Stomach smooth muscle (tissue), 2 donors: ENCODE measurements around the gene TNFRSF11A.

Experiments
- H3K27ac ChIP-seq: one replicate; pipeline ENCODE4 v1.7.0; 2013; ENCODE audit warnings: mild to moderate bottlenecking, low read length, inconsistent platforms
- H3K27me3 ChIP-seq, 2 donors: one replicate each; pipeline ENCODE4 v1.7.0; 2013; ENCODE audit warnings: low read length in 2 of 2; ENCODE audit not compliant: insufficient read depth in 2 of 2, control insufficient read depth in 1 of 2
- H3K36me3 ChIP-seq, 2 donors: one replicate each; pipeline ENCODE4 v1.7.0; 2013; ENCODE audit warnings: low read length in 2 of 2; ENCODE audit not compliant: control insufficient read depth in 2 of 2, insufficient read depth in 2 of 2
- H3K4me1 ChIP-seq: one replicate; pipeline ENCODE4 v1.7.0; 2013; ENCODE audit warnings: low read length; ENCODE audit not compliant: control insufficient read depth, insufficient read depth
- H3K4me3 ChIP-seq, 2 donors: one replicate each; pipeline ENCODE4 v1.7.0; 2013; ENCODE audit warnings: low read length in 2 of 2
- H3K9ac ChIP-seq, 2 donors: one replicate each; pipeline ENCODE4 v1.7.0; 2013; ENCODE audit warnings: low read length in 2 of 2, mild to moderate bottlenecking in 1 of 2
- H3K9me3 ChIP-seq, 2 donors: one replicate each; pipeline ENCODE4 v1.7.0; 2013; ENCODE audit warnings: low read length in 2 of 2; ENCODE audit not compliant: control insufficient read depth in 2 of 2
- donor health status: healthy.
- donor health status: Pancreatic carcinoma.

The TNFRSF11A gene

DNA sequence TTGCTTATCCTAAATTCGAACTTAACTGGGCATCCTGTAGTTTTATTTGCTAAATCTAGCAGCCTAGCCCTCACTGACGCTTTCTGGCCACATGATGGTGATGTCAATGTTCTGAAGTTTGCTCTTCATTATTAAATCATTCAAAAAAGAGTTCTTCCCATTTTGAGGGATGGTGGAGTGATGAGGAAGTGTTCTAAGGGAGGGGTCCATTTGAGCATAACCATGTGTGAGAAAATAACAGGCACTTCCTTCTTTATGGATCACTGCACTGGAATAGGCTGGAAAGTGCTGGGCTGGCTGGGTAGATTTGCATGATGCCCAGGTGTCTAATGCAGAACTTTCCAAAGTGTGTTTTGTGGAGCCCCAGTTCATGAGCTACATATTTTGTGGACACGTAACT, 74.2 kb downstream of the TNFRSF11A start:
- Histone ChIP-seq H3K27me3 (no peaks in the 10 kb centered on the region), H3K4me1 (no peaks in the 10 kb centered on the region), H3K9me3 (no peaks in the 10 kb centered on the region), H3K36me3 (no peaks in the 10 kb centered on the region), H3K9ac (no peak overlapping the region), H3K27ac (no peak overlapping the region), H3K4me3 (no peak overlapping the region)

DNA sequence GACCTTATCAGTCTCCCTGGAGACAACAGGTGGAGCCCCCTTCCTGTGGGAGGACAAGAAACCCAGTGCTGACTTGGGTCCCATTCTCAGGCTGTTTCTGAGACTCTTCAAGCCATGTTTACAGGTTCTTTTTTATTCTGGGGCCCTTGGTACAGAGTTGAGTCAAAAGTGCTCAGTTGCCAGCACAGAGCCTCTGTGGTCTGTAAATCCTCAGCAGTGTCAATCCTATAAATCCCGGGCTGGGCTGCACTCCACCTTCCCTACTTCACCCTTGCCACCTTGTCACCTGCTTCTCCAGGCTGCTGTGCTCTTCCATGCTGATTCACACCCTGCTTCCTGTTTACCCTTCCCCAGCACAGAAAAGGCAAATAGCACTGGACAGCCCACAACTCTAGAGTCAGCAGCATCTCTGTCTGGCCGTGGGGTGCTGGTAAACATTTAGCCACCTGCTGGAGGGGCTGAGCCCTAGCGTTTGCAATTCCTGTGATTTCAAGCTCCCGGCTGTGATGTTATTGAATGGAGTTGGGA, 74.7 kb downstream of the TNFRSF11A start:
- Histone ChIP-seq H3K36me3 (no peaks in the 10 kb centered on the region), H3K4me3 (no peak overlapping the region), H3K27me3 (no peaks in the 10 kb centered on the region), H3K4me1 (no peaks in the 10 kb centered on the region), H3K27ac (no peak overlapping the region), H3K9ac (no peak overlapping the region), H3K9me3 (no peaks in the 10 kb centered on the region)

DNA sequence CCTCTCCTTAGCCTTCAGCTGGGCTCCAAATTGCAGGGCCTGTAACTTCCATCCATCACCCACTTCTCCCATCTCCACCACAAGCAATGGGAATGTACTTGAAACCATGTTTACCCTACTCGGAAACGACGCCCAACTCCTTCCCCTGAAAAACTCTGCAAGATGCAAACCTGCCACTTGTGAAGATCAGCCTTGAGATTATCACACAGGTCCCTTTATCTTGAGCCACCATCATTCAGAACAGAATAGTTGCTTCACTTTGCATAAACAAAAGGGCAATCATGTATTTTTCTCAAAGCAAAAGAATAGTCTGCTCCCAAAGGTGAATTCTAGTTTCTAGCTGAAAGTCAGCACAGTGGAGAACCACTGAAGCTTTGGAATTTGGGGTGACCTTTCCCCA, 75.8 kb downstream of the TNFRSF11A start:
- H3K9ac ChIP-seq, result no peak overlapping the region
- no peaks in the 10 kb centered on the region for H3K9me3 ChIP-seq
- no peak overlapping the region for H3K4me3 ChIP-seq
- H3K27ac ChIP-seq, result no peak overlapping the region
- H3K27me3 ChIP-seq, result no peaks in the 10 kb centered on the region
- no peaks in the 10 kb centered on the region for H3K4me1 ChIP-seq
- H3K36me3 ChIP-seq, result no peaks in the 10 kb centered on the region

DNA sequence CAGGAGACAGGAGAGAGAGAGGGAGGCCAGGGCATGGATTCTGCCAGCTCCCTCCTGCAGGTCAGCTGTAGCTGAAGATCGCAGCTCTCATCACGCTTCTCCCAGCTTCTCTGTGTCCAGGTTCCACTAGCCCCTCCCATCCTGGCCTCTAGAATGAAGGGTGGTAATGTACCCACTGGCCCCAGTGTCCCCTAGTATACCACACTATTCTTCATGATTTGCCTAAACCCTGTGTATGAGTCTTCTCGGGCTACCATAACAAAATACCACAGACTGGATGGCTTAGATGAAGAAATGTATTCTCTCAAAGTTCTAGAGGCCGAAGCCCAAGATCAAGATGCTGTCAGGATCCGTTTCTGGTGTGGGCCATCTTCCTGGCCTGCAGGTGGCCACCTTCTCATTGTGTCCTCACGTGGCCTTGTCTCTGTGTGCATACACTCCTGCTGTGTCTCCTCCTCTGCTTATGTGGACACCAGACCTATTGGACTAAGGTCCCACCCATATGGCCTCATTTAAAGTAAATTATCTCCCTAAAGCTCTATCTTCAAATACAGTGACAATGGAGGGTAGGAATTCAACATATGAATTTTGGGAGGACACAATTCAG, 77.3 kb downstream of the TNFRSF11A start:
- no peaks in the 10 kb centered on the region for H3K9me3 ChIP-seq

DNA sequence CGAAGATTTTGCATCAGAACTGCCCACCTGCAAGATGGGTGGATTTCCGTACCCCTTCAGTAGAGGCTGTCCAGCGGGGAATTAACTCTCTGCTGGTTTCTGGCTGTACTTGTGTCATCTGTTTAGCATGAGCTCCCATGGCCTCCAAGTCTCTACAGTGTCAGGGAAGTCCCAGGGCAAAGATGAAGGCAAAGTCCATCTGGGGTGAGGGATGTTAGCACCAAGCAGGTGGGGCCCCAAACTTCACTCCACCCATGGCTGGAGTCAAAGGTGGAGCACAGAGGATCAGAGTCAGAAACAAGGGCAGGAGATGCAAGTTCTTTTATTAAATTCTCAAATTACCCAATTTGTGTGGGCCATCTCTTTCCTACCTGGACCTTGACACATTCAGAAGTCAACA, 78.0 kb downstream of the TNFRSF11A start:
- H3K27me3 ChIP-seq, result no peaks in the 10 kb centered on the region
- H3K9me3 ChIP-seq, result no peaks in the 10 kb centered on the region
- H3K27ac ChIP-seq, result no peak overlapping the region
- H3K36me3 ChIP-seq, result no peaks in the 10 kb centered on the region
- no peak overlapping the region for H3K4me3 ChIP-seq
- H3K9ac ChIP-seq, result no peak overlapping the region
- no peaks in the 10 kb centered on the region for H3K4me1 ChIP-seq

More for the DNA sequence above, 77.3 kb downstream of the TNFRSF11A start:
- Histone ChIP-seq H3K4me1 (no peaks in the 10 kb centered on the region), H3K4me3 (no peak overlapping the region), H3K27ac (no peak overlapping the region), H3K27me3 (no peaks in the 10 kb centered on the region), H3K9ac (no peak overlapping the region), H3K36me3 (no peaks in the 10 kb centered on the region)

DNA sequence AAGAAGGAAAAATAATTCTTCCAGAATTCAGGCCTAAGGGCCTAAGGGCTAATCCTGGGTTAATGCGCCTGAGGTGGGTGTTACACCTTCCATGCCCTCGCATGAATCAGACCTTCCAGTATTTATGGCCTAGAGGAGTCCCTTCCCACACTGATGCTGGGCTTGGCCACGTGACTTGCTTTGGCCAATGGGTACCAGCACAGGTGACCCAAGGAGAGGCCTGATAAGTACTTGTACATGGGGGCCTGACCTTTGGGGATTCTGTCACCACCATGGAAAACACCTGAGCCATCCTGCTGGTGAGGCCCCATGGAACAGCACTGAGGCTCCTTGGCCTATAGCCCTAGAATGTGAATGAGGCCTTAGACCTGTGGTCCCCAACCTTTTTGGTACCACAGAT, 79.8 kb downstream of the TNFRSF11A start:
- Histone ChIP-seq H3K9ac (no peak overlapping the region), H3K27me3 (no peaks in the 10 kb centered on the region), H3K9me3 (no peaks in the 10 kb centered on the region), H3K36me3 (no peaks in the 10 kb centered on the region), H3K4me3 (no peak overlapping the region), H3K4me1 (no peaks in the 10 kb centered on the region), H3K27ac (no peak overlapping the region)

DNA sequence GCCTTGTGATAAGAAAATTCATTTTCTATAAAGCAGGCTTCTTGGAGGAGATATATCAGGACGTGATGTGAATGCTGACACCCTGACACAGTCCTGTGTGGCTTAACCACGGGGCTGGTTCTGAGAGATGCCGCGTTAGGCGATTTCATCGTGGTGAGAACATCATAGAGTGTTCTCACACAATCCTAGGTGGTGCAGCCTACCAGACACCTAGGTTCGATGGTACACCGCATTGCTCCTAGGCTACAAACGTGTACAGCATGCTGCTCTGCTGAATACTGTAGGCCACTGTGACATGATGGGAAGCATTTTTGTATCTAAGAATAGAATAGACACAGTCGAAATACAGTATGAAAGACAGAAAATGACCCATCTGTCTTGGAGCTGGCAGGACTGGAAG, 82.5 kb downstream of the TNFRSF11A start:
- Histone ChIP-seq H3K36me3 (no peaks in the 10 kb centered on the region), H3K9me3 (no peaks in the 10 kb centered on the region), H3K9ac (no peak overlapping the region), H3K27me3 (no peaks in the 10 kb centered on the region), H3K27ac (no peak overlapping the region), H3K4me1 (no peaks in the 10 kb centered on the region), H3K4me3 (no peak overlapping the region)

DNA sequence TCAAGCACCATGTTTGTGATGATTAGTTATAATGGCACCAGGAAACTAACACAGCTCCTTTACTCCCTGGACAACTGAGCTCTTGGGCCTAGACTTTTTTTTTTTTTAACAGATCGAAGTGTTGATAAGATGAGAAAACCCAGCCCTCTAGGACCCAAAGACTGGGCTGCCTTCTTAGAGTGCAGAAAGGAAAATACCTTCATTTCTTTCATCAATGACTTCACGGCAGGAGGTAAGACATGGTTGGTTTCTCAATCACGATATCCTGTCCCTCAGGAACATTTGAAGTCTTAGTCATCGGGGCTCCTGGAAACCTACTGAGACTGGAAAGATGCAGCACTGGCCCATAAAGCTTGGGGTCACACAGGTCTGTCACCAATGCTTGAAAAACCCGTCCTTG, 84.7 kb downstream of the TNFRSF11A start:
- no peak overlapping the region for H3K9ac ChIP-seq

DNA sequence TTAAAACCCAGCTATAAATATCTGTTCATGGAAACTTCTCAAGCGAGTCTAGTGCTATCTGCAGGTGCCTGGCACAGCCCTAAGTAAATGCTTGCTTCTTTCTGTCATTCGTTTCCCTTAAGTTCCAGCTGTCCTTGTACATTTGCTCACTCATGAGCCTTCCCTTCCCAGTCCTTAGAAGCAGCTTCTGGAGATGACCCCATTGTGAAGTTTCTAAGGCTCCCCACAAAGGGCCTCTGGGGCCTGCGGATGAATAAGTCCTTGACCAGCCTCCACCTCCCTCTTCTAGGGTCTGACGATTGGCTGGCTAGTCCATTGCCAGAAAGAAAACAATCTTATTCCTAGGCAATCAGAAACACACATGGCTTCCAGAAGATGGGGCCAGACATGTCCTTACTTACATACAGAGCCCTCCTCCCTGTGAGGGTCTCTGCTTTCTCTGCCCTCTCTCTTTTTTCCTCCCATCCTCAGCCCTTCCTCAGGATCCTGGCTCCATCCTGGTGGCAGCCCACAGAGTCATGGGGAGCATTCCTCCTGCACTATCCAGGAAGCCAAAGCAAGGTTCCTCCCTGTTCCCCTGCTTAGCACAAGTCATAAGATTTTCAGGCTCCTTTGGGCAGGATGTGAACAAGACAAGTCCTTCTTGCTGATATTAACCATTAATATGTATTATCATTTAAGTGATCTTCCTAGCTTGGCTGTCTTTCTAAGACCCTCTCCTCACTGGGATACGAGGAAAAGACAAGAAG, 87.3 kb downstream of the TNFRSF11A start:
- Histone ChIP-seq H3K36me3 (no peaks in the 10 kb centered on the region), H3K4me1 (no peaks in the 10 kb centered on the region), H3K9ac (no peak overlapping the region), H3K27me3 (no peaks in the 10 kb centered on the region), H3K27ac (no peak overlapping the region), H3K4me3 (no peak overlapping the region), H3K9me3 (no peaks in the 10 kb centered on the region)

More for the DNA sequence above, 84.7 kb downstream of the TNFRSF11A start:
- no peak overlapping the region for H3K4me3 ChIP-seq
- no peaks in the 10 kb centered on the region for H3K27me3 ChIP-seq
- H3K9me3 ChIP-seq, result no peaks in the 10 kb centered on the region
- no peak overlapping the region for H3K27ac ChIP-seq
- no peaks in the 10 kb centered on the region for H3K36me3 ChIP-seq
- H3K4me1 ChIP-seq, result no peaks in the 10 kb centered on the region

DNA sequence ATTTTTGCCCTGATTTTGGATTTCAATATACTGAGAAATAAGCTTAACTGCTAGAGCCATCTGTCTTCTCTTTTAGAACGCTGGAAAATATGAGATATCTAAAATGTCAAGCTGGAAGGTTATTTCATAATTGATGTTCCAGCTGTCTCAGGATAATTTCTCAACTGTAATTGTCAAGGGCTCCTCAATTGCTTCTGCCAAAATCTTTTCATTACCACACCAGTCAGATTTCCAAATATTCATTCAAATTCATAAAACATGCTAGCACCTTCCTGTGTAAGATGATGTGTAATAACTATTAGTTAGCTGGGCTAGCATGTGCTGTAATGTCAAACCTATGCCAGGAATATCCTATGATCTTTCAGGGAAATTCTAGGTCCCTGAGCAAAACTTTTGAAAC, 88.1 kb downstream of the TNFRSF11A start:
- H3K36me3 ChIP-seq, result no peaks in the 10 kb centered on the region
- no peaks in the 10 kb centered on the region for H3K27me3 ChIP-seq
- no peak overlapping the region for H3K4me3 ChIP-seq
- H3K9me3 ChIP-seq, result no peaks in the 10 kb centered on the region
- no peak overlapping the region for H3K27ac ChIP-seq
- H3K4me1 ChIP-seq, result no peaks in the 10 kb centered on the region
- H3K9ac ChIP-seq, result no peak overlapping the region

DNA sequence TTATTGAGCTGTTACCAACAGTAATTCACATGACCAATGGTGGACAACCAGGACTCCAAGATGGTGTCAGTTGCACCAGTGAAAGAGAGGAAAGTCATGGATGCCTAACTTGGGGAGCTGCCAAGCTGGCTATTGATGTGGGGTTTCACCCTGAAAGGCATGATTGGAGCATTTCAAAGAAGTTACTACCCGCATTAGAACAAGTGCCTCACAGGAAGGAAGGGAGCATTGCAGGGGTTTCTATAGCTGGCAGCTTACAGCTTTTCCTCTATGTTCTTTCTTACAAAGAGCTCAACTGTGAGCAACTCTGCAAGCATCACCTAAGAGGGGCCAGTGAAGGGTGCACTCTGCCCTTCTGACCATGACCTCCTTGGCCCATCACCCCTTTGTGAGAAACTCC, 93.1 kb downstream of the TNFRSF11A start:
- Histone ChIP-seq H3K4me3 (no peak overlapping the region), H3K27ac (no peak overlapping the region), H3K27me3 (no peaks in the 10 kb centered on the region), H3K9me3 (no peaks in the 10 kb centered on the region), H3K4me1 (no peaks in the 10 kb centered on the region), H3K9ac (no peak overlapping the region), H3K36me3 (no peaks in the 10 kb centered on the region)
